T-cell (primary cell): Measurements from ENCODE around the gene TEX261. TPM values are rescaled to one million over a fixed set of nuclear protein-coding genes. Genes with fewer than 3 reads are reported as not detected.
"Not testable (repeated sequence)": the region's sequence is repeated elsewhere in the genome, so short reads cannot be mapped to it uniquely, and the experiment has no call there.

Experiments
- ATAC-seq, 4 experiments: fragments of 200-7000 bp in 3 of 4; fragments of 150-1000 bp in 1 of 4; cut with Tn5 transposase; replicated peaks in 1 of 4; 1 replicate in 3 of 4; 2 replicates in 1 of 4; pipeline ENCODE4 v1.10.0; 2021; ENCODE audit warnings: moderate library complexity in 3 of 4, mild to moderate bottlenecking in 2 of 4, moderate number of reproducible peaks in 1 of 4
- CTCF ChIA-PET, 2 donors: fragments of 300-600 bp; sonication (Branson Sonifier 250); formaldehyde crosslinking; loops; one replicate each; lab custom pipeline; 2022; ENCODE audit warnings: antibody characterized with exemption in 2 of 2; lab: Charles Lee
- POLR2A ChIA-PET, 2 donors: fragments of 300-600 bp; sonication (Branson Sonifier 250); formaldehyde crosslinking; loops; one replicate each; lab custom pipeline; 2022; ENCODE audit warnings: antibody characterized with exemption in 2 of 2; lab: Charles Lee
- DNase-seq, 35 experiments: peaks; one replicate each; pipeline versions ENCODE4 v3.0.0 to v3.0.0-alpha.2; 2013 to 2023
- H3K27ac ChIP-seq: one replicate; pipeline ENCODE4 v1.5.1; 2013; ENCODE audit warnings: low read length
- H3K27me3 ChIP-seq, 2 experiments: replicated peaks in 1 of 2; 1 replicate in 1 of 2; 2 replicates in 1 of 2; pipeline versions ENCODE4 v1.6.1 to v1.7.0; 2013; ENCODE audit warnings: low read length in 1 of 2, mixed read lengths in 1 of 2; ENCODE audit not compliant: control insufficient read depth in 2 of 2, insufficient read depth in 2 of 2; ENCODE audit errors: extremely low read depth in 1 of 2
- H3K36me3 ChIP-seq, 2 donors: 1 replicate in 1 of 2; 2 replicates in 1 of 2; pipeline versions ENCODE4 v1.6.1 to v1.7.0; 2013; ENCODE audit warnings: low read length in 1 of 2; ENCODE audit not compliant: control insufficient read depth in 2 of 2, insufficient read depth in 1 of 2; ENCODE audit errors: extremely low read depth in 1 of 2
- H3K4me1 ChIP-seq, 2 experiments: 1 replicate in 1 of 2; 2 replicates in 1 of 2; pipeline versions ENCODE4 v1.6.1 to v1.7.0; 2013; ENCODE audit warnings: low read length in 2 of 2, mixed read lengths in 1 of 2; ENCODE audit not compliant: insufficient read depth in 2 of 2, control insufficient read depth in 1 of 2; ENCODE audit errors: extremely low read depth in 1 of 2
- H3K4me3 ChIP-seq, 2 donors: 1 replicate in 1 of 2; 2 replicates in 1 of 2; pipeline versions ENCODE4 v1.5.1 to v1.7.0; 2013; ENCODE audit warnings: mild to moderate bottlenecking in 2 of 2, low read length in 1 of 2, moderate library complexity in 1 of 2; ENCODE audit not compliant: control insufficient read depth in 1 of 2; ENCODE audit errors: extremely low read depth in 1 of 2
- H3K9me3 ChIP-seq: 2 replicates; pipeline ENCODE4 v1.7.0; 2013
- H3K27ac Mint-ChIP-seq, 2 donors: one replicate each; pipeline ENCODE4 v1.8.0; 2020 to 2021; ENCODE audit warnings: mild to moderate bottlenecking in 2 of 2, mixed read lengths in 2 of 2
- H3K27me3 Mint-ChIP-seq, 2 donors: one replicate each; pipeline ENCODE4 v1.8.0; 2021 to 2022; ENCODE audit warnings: mixed read lengths in 2 of 2
- H3K36me3 Mint-ChIP-seq: one replicate; pipeline ENCODE4 v1.8.0; 2021; ENCODE audit warnings: mixed read lengths
- H3K4me1 Mint-ChIP-seq, 3 donors: one replicate each; pipeline ENCODE4 v1.8.0; 2020 to 2022; ENCODE audit warnings: mixed read lengths in 3 of 3, mild to moderate bottlenecking in 1 of 3
- H3K4me3 Mint-ChIP-seq, 3 donors: one replicate each; pipeline ENCODE4 v1.8.0; 2020 to 2022; ENCODE audit warnings: mild to moderate bottlenecking in 3 of 3, mixed read lengths in 3 of 3, moderate library complexity in 3 of 3
- H3K9me3 Mint-ChIP-seq, 3 donors: one replicate each; pipeline ENCODE4 v1.8.0; 2020 to 2022; ENCODE audit warnings: mixed read lengths in 3 of 3
- WGBS: methylation state at CpG from one replicate; pipeline ENCODE4 v1.1.5; 2013; ENCODE audit warnings: missing lambda C conversion rate; ENCODE audit not compliant: insufficient coverage; 5-methylcytosine and 5-hydroxymethylcytosine counted together
- total RNA-seq, 35 experiments: library from RNA in 6 of 35; stranded (reverse) in 6 of 35; fragments of 120-200 nt in 1 of 35; gene quantifications; one replicate each; pipeline versions ENCODE4 v1.2.1 to v1.2.4 and lab custom pipeline; 2013 to 2026

TEX261 gene
- total RNA-seq, 5 donors from 2014 or later (not counting 1 experiment from before 2014, with no cell fraction given), result 35.9 to 60.3 (median 48.1) TPM

GRCh38 chr2:71001592-71001927, 6.9 kb upstream of the TEX261 start:
- Mint-ChIP-seq H3K4me3 (no peak overlapping the region), H3K36me3 (no peaks in the 10 kb centered on the region), H3K27ac (peak overlapping the region in 1 of 2 donors; percentile 22), H3K27me3 (peaks cover 5 to 8% of the 10 kb centered on the region in 2 donors), H3K4me1 (peaks cover 8 to 15% (median 11%) of the 10 kb centered on the region in 3 donors), H3K9me3 (no peaks in the 10 kb centered on the region)
- no peak overlapping the region for H3K4me3 ChIP-seq
- no peak overlapping the region for H3K27ac ChIP-seq
- H3K27me3 ChIP-seq, result peaks cover 0 to 15% of the 10 kb centered on the region in 2 experiments
- ChIA-PET CTCF (interaction anchor here (0.6 to 2.1 kb wide), 18 partner anchors 16 to 912 kb away, joined by 3 to 12 read pairs (median 5); partner anchors contain the start of genes NAGK (in 1 of the 2) and PAIP2B (in 1 of the 2)), POLR2A (interaction anchor here (0.6 to 0.7 kb wide), 3 partner anchors 22 to 1004 kb away, joined by 3 to 7 read pairs (median 5); no protein-coding TSS in a partner anchor)
- H3K36me3 ChIP-seq, result no peaks in the 10 kb centered on the region
- DNase-seq, result no peak
- no peaks in the 10 kb centered on the region for H3K9me3 ChIP-seq
- peaks cover 0 to 11% of the 10 kb centered on the region in 2 experiments for H3K4me1 ChIP-seq
- peak in 1 of 4 experiments; percentile 19 for ATAC-seq
- no CpG with 5 or more reads among the region's 5 CpGs for WGBS

DNA sequence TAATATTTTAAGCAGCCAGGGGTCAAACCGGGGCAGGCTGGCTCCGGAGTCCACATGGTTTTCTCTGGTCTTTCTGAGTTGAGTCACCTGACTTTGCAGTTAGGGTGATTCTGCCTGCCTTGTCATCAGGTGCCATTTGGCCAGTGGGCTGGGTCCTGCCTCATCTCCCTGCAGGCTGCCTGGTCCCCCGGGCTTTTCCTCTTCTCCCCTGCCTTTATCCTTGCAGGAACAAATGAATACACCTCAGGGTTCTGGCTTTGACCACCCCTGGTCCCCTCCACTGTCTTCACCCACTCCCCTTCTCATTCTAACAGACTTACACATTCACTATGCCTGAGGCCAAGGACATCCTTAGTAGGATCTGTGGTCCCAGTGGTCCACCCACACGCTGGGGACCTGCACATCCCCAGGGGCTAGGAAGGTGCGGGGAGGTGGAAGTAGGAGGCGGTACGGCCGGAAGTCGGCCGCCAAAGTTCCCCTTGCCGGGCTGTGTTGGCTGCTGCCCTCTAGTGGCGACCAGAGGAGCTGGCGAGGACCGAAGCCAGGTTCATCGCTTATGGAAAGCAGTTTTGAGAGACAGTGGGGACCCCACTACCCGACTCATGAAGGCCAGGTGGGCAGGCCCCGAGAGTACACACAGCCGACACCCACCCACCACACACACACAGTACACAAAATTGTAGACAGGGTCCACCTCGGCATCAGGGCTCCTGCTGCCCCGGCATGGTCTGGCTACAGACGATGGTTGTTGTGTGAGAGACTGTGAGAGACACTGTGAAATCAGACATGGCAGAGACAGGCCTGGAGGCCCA, 6.3 kb upstream of the TEX261 start:
- 16% methylated on average over 9 of the region's 21 CpGs for WGBS
- H3K4me3 ChIP-seq, result peak overlapping the region in 1 of 2 donors; percentile 27
- no peaks in the 10 kb centered on the region for H3K9me3 ChIP-seq
- H3K27ac Mint-ChIP-seq, result peak overlapping the region; percentile 40 to 78
- peaks cover 5 to 8% of the 10 kb centered on the region in 2 donors for H3K27me3 Mint-ChIP-seq
- peaks cover 0 to 13% of the 10 kb centered on the region in 2 experiments for H3K27me3 ChIP-seq
- peaks cover 8 to 15% (median 11%) of the 10 kb centered on the region in 3 donors for H3K4me1 Mint-ChIP-seq
- DNase-seq (peak; percentile 62 to 91 (median 74)), ATAC-seq (peak; percentile 93 to 98 (median 98))
- H3K27ac ChIP-seq, result peak overlapping the region; percentile 5
- H3K36me3 Mint-ChIP-seq, result no peaks in the 10 kb centered on the region
- H3K4me3 Mint-ChIP-seq, result peak overlapping the region; percentile 47 to 61 (median 56)
- H3K36me3 ChIP-seq, result no peaks in the 10 kb centered on the region
- ChIA-PET POLR2A (interaction anchor here in 1 of 2 donors (0.6 kb wide), 1 partner anchor 22 kb away, joined by 3 read pairs; no protein-coding TSS in a partner anchor), CTCF (interaction anchor here (0.6 to 2.1 kb wide), 12 partner anchors 15 to 226 kb away, joined by 3 to 12 read pairs (median 5); partner anchors contain the start of genes NAGK (in 1 of the 2) and PAIP2B (in 1 of the 2))
- no peaks in the 10 kb centered on the region for H3K9me3 Mint-ChIP-seq
- peaks cover 0 to 11% of the 10 kb centered on the region in 2 experiments for H3K4me1 ChIP-seq

GRCh38 chr2:70999931-71000330, 5.3 kb upstream of the TEX261 start:
- H3K9me3 ChIP-seq, H3K36me3 ChIP-seq, H3K36me3 Mint-ChIP-seq, H3K27me3 Mint-ChIP-seq, H3K27ac ChIP-seq, ATAC-seq, H3K4me3 Mint-ChIP-seq, H3K27ac Mint-ChIP-seq, H3K4me3 ChIP-seq, POLR2A ChIA-PET, H3K9me3 Mint-ChIP-seq: not testable (repeated sequence)
- peaks cover 15 to 22% (median 17%) of the 10 kb centered on the region in 3 donors for H3K4me1 Mint-ChIP-seq
- Histone ChIP-seq H3K27me3 (peaks cover 0 to 10% of the 10 kb centered on the region in 2 experiments), H3K4me1 (peaks cover 2 to 19% of the 10 kb centered on the region in 2 experiments)
- CTCF ChIA-PET, result interaction anchor here in 1 of 2 donors (0.5 kb wide), 1 partner anchor 227 kb away, joined by 5 read pairs; the partner anchor contains the start of gene PAIP2B
- DNase-seq, result peak in 1 of 35 experiments; percentile 3
- 100% methylated on average over 2 of the region's 10 CpGs for WGBS

DNA sequence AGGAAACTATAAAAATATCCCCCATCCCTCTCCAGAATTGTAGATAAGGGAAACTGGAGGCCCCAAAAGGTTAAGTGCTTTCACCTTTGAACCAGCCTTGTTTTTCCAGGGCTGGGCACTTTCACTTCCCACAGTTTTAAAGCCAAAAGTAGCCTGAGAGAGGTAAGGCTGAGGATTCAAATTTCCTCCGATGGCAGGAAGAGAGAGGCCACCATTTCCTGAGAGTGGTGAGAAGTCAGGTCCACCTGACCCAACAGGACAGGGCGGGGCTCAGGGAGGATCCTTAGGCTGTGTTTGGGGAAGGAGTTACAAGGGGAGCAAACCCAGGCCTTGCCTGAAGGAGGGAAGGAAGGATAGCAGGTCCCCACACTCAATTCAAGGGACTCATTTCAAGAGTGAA, 4.7 kb upstream of the TEX261 start:
- CTCF ChIA-PET, result interaction anchor here in 1 of 2 donors (0.7 kb wide), 1 partner anchor 17 kb away, joined by 3 read pairs; no protein-coding TSS in a partner anchor

DNA sequence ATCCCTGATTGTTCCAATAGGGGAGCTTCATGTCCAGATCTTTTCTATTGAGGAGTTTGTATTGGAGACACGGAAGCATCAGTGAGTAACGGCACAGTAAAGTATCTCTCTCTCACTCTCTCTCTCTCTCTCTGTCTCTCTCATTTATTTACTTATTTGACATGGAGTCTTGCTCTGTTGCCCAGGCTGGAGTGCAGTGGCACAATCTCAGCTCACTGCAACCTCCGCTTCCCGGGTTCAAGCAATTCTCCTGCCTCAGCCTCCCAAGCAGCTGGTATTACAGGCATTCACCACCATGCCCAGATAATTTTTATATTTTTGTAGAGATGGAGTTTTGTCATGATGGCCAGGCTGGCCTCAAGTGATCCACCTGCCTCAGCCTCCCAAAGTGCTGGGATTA, 4.2 kb upstream of the TEX261 start:
- POLR2A ChIA-PET, ATAC-seq: not testable (repeated sequence)

More for the DNA sequence above, 4.7 kb upstream of the TEX261 start:
- Mint-ChIP-seq H3K9me3 (no peaks in the 10 kb centered on the region), H3K27me3 (peaks cover 0 to 4% of the 10 kb centered on the region in 2 donors), H3K4me1 (peaks cover 15 to 22% (median 17%) of the 10 kb centered on the region in 3 donors), H3K36me3 (no peaks in the 10 kb centered on the region), H3K4me3 (no peak overlapping the region), H3K27ac (no peak overlapping the region)
- no peaks in the 10 kb centered on the region for H3K36me3 ChIP-seq
- no peak for ATAC-seq
- no peak overlapping the region for H3K4me3 ChIP-seq
- POLR2A ChIA-PET, result no interaction called here
- H3K9me3 ChIP-seq, result no peaks in the 10 kb centered on the region
- peaks cover 2 to 19% of the 10 kb centered on the region in 2 experiments for H3K4me1 ChIP-seq
- H3K27me3 ChIP-seq, result peaks cover 0 to 4% of the 10 kb centered on the region in 2 experiments
- H3K27ac ChIP-seq, result no peak overlapping the region
- DNase-seq, result no peak
- WGBS, result 75% methylated on average over 1 of the region's 2 CpGs

DNA sequence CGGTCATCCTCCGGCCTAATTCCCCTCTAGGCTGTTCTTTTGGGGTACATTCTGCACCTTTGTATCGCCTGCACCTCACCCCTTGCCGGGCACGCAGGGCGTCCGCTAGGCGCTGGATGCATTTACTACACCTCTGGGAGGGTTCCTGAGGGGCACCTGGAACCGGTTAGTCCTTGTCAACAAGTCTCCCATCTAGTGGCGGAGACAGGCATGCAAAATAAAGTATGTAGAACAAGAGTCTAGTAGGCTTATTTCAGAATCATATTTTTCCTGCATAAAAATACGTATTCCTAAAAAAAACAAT, 705 bp upstream of the TEX261 start:
- Mint-ChIP-seq H3K36me3 (peaks cover 8% of the 10 kb centered on the region), H3K4me3 (peak overlapping the region; percentile 90 to 100 (median 91)), H3K9me3 (no peaks in the 10 kb centered on the region), H3K27ac (peak overlapping the region; percentile 85 to 86), H3K27me3 (no peaks in the 10 kb centered on the region), H3K4me1 (peaks cover 33 to 41% (median 36%) of the 10 kb centered on the region in 3 donors)
- peak; percentile 50 to 68 (median 62) for ATAC-seq
- Histone ChIP-seq H3K27me3 (no peaks in the 10 kb centered on the region), H3K4me1 (peaks cover 10 to 24% of the 10 kb centered on the region in 2 experiments), H3K27ac (peak overlapping the region; percentile 37), H3K36me3 (peaks cover 7 to 15% of the 10 kb centered on the region in 2 donors), H3K9me3 (no peaks in the 10 kb centered on the region), H3K4me3 (peak overlapping the region; percentile 95)
- WGBS, result 2% methylated on average over 8 of the region's 11 CpGs
- ChIA-PET CTCF (no interaction called here), POLR2A (no interaction called here)
- DNase-seq, result peak in 34 of 35 experiments; percentile 30 to 78 (median 51)

More for the DNA sequence above, 4.2 kb upstream of the TEX261 start:
- H3K4me1 Mint-ChIP-seq, result peaks cover 19 to 25% (median 20%) of the 10 kb centered on the region in 3 donors
- H3K36me3 Mint-ChIP-seq, H3K4me3 ChIP-seq, H3K9me3 ChIP-seq, H3K27ac ChIP-seq, DNase-seq, H3K36me3 ChIP-seq, H3K27ac Mint-ChIP-seq, H3K27me3 ChIP-seq, H3K27me3 Mint-ChIP-seq, H3K4me3 Mint-ChIP-seq, H3K9me3 Mint-ChIP-seq: not testable (repeated sequence)
- CTCF ChIA-PET, result interaction anchor here in 1 of 2 donors (0.7 kb wide), 1 partner anchor 16 kb away, joined by 3 read pairs; no protein-coding TSS in a partner anchor
- peaks cover 2 to 23% of the 10 kb centered on the region in 2 experiments for H3K4me1 ChIP-seq
- WGBS, result no CpG with 5 or more reads among the region's 4 CpGs
